GM12892 (cell line): Measurements from ENCODE around the gene CABCOCO1.
"Not testable (repeated sequence)": the region's sequence is repeated elsewhere in the genome, so short reads cannot be mapped to it uniquely, and the experiment has no call there.

Source experiments
- DNase-seq: peaks from one replicate; pipeline ENCODE4 v3.0.0; 2011; ENCODE audit not compliant: insufficient read length
- FAIRE-seq: peaks from 2 replicates; lab custom pipeline; 2011; peaks lifted over from hg19 to GRCh38; lab: Jason Lieb, UNC
- POLR2A ChIP-seq: IDR thresholded peaks from 2 replicates; pipeline ENCODE4 v1.6.1; 2011; ENCODE audit warnings: low read depth, low read length, control low read depth
- POLR2AphosphoS5 ChIP-seq: IDR thresholded peaks from 2 replicates; pipeline ENCODE4 v1.6.1; 2011; ENCODE audit warnings: low read depth, low read length, control low read depth
- TAF1 ChIP-seq: IDR thresholded peaks from 2 replicates; pipeline ENCODE4 v1.6.1; 2011; ENCODE audit warnings: low read depth, mild to moderate bottlenecking, control low read depth, low read length, borderline replicate concordance

The CABCOCO1 gene

GRCh38 chr10:61701055-61701705 is 38.5 kb downstream of the CABCOCO1 start:
- no peak for DNase-seq
- TF ChIP-seq TAF1 (no peak), POLR2A (no peak), POLR2AphosphoS5 (no peak)
- FAIRE-seq, result no peak

- no peak for TF ChIP-seq POLR2A
- no peak for TF ChIP-seq POLR2AphosphoS5
- no peak for TF ChIP-seq TAF1
- DNase-seq (no peak), FAIRE-seq (no peak)
Measured at GRCh38 chr10:61701706-61702105, 39.0 kb downstream of the CABCOCO1 start.

GRCh38 chr10:61702584-61702983 is 39.9 kb downstream of the CABCOCO1 start:
- no peak for TF ChIP-seq POLR2A
- TF ChIP-seq POLR2AphosphoS5, result no peak
- TF ChIP-seq TAF1, result no peak
- DNase-seq, result no peak
- FAIRE-seq, result no peak

GRCh38 chr10:61705022-61705613 is 42.4 kb downstream of the CABCOCO1 start:
- FAIRE-seq, result no peak
- DNase-seq, result no peak
- TF ChIP-seq POLR2A, result no peak
- no peak for TF ChIP-seq POLR2AphosphoS5
- TF ChIP-seq TAF1, result no peak

GRCh38 chr10:61708846-61709245 is 46.1 kb downstream of the CABCOCO1 start:
- DNase-seq (no peak), FAIRE-seq (no peak)
- no peak for TF ChIP-seq POLR2AphosphoS5
- no peak for TF ChIP-seq TAF1
- TF ChIP-seq POLR2A, result no peak

- not testable (repeated sequence) for FAIRE-seq, DNase-seq
Measured at GRCh38 chr10:61712105-61712504, 49.4 kb downstream of the CABCOCO1 start.

GRCh38 chr10:61719475-61719874 is 56.7 kb downstream of the CABCOCO1 start:
- not testable (repeated sequence) for FAIRE-seq, DNase-seq

- no peak for TF ChIP-seq POLR2A
- TF ChIP-seq TAF1, result no peak
- TF ChIP-seq POLR2AphosphoS5, result no peak
Measured at GRCh38 chr10:61719906-61720305, 57.2 kb downstream of the CABCOCO1 start.

GRCh38 chr10:61721431-61721830 is 58.7 kb downstream of the CABCOCO1 start:
- no peak for TF ChIP-seq TAF1
- TF ChIP-seq POLR2AphosphoS5, result no peak
- DNase-seq (no peak), FAIRE-seq (no peak)

More at GRCh38 chr10:61719906-61720305, 57.2 kb downstream of the CABCOCO1 start:
- DNase-seq (no peak), FAIRE-seq (no peak)

GRCh38 chr10:61725221-61725620 is 62.5 kb downstream of the CABCOCO1 start:
- DNase-seq, FAIRE-seq: not testable (repeated sequence)

GRCh38 chr10:61729596-61729995 is 66.9 kb downstream of the CABCOCO1 start:
- TF ChIP-seq POLR2A (no peak), TAF1 (no peak), POLR2AphosphoS5 (no peak)
- FAIRE-seq, result no peak

GRCh38 chr10:61730671-61731070 is 67.9 kb downstream of the CABCOCO1 start:
- FAIRE-seq (no peak), DNase-seq (no peak)
- TF ChIP-seq POLR2A, result no peak
- no peak for TF ChIP-seq POLR2AphosphoS5
- no peak for TF ChIP-seq TAF1

More at GRCh38 chr10:61729596-61729995, 66.9 kb downstream of the CABCOCO1 start:
- no peak for DNase-seq

GRCh38 chr10:61731638-61732037 is 68.9 kb downstream of the CABCOCO1 start:
- FAIRE-seq, result no peak
- DNase-seq, result no peak
- TF ChIP-seq POLR2A (no peak), TAF1 (no peak), POLR2AphosphoS5 (no peak)

- FAIRE-seq (no peak), DNase-seq (no peak)
- no peak for TF ChIP-seq TAF1
- TF ChIP-seq POLR2AphosphoS5, result no peak
- TF ChIP-seq POLR2A, result no peak
Measured at GRCh38 chr10:61732629-61733278, 70.0 kb downstream of the CABCOCO1 start.
